ENCODE measurements around the gene RBMS3.
A peak's percentile ranks its signal among the peaks of the same experiment; 100 is the strongest.

RBMS3 gene

GRCh38 chr3:29695643-29696198 is 414.9 kb downstream of the RBMS3 start:
- peak; percentile 13 for DNase-seq

- DNase-seq, result no peak
Observed at GRCh38 chr3:29696311-29696710, 415.4 kb downstream of the RBMS3 start.

GRCh38 chr3:29697989-29698388 is 417.1 kb downstream of the RBMS3 start:
- no peak for DNase-seq

- DNase-seq, result no peak
Observed at GRCh38 chr3:29700256-29700655, 419.4 kb downstream of the RBMS3 start.

- no peak for DNase-seq
Observed at GRCh38 chr3:29701326-29701983, 420.6 kb downstream of the RBMS3 start.

- DNase-seq, result no peak
Observed at GRCh38 chr3:29705906-29706844, 425.3 kb downstream of the RBMS3 start.

GRCh38 chr3:29708884-29709283 is 428.0 kb downstream of the RBMS3 start:
- no peak for DNase-seq

GRCh38 chr3:29711255-29711771 is 430.4 kb downstream of the RBMS3 start:
- DNase-seq, result no peak

- no peak for DNase-seq
Observed at GRCh38 chr3:29716213-29716612, 435.3 kb downstream of the RBMS3 start.

- DNase-seq, result no peak
Observed at GRCh38 chr3:29718661-29719065, 437.8 kb downstream of the RBMS3 start.

- DNase-seq, result no peak
Observed at GRCh38 chr3:29720665-29721064, 439.8 kb downstream of the RBMS3 start.

GRCh38 chr3:29721789-29722188 is 440.9 kb downstream of the RBMS3 start:
- peak; percentile 6 for DNase-seq

- DNase-seq, result no peak
Observed at GRCh38 chr3:29731050-29731449, 450.2 kb downstream of the RBMS3 start.

- no peak for DNase-seq
Observed at GRCh38 chr3:29741231-29741630, 460.4 kb downstream of the RBMS3 start.

- DNase-seq, result no peak
Observed at GRCh38 chr3:29745232-29745870, 464.5 kb downstream of the RBMS3 start.

GRCh38 chr3:29746163-29746760 is 465.4 kb downstream of the RBMS3 start:
- no peak for DNase-seq

- DNase-seq, result no peak
Observed at GRCh38 chr3:29747991-29748390, 467.1 kb downstream of the RBMS3 start.

GRCh38 chr3:29751647-29752314 is 470.9 kb downstream of the RBMS3 start:
- peak; percentile 73 for DNase-seq

- DNase-seq, result no peak
Observed at GRCh38 chr3:29754346-29754745, 473.5 kb downstream of the RBMS3 start.

GRCh38 chr3:29755416-29755815 is 474.5 kb downstream of the RBMS3 start:
- DNase-seq, result no peak

GRCh38 chr3:29757054-29757777 is 476.3 kb downstream of the RBMS3 start:
- no peak for DNase-seq

GRCh38 chr3:29758108-29758433 is 477.2 kb downstream of the RBMS3 start:
- DNase-seq, result no peak

All from hematopoietic multipotent progenitor cell treated with erythropoietin and hydrocortisone succinate and interleukin-3 and kit ligand, for 4 days (in vitro differentiated cells).